Uterus (tissue), 2 donors: ENCODE results near the gene CHRD.

ENCODE experiments used
- POLR2A ChIP-seq, 2 donors: fragments of 450-650 bp; IDR thresholded peaks; one replicate each; pipeline ENCODE4 v1.6.1; 2016; ENCODE audit warnings: antibody characterized with exemption in 2 of 2, mild to moderate bottlenecking in 1 of 2, moderate library complexity in 1 of 2
- TF ChIP-seq, protein P1 (sequence below), 4 experiments: fragments of 200-600 bp in 2 of 4; fragments of 450-650 bp in 2 of 4; sonication (generic) in 2 of 4; IDR thresholded peaks; one replicate each; pipeline ENCODE4 v1.5.1; 2016 to 2019; ENCODE audit warnings: antibody characterized with exemption in 4 of 4, mild to moderate bottlenecking in 2 of 4, moderate library complexity in 1 of 4

DNA sequence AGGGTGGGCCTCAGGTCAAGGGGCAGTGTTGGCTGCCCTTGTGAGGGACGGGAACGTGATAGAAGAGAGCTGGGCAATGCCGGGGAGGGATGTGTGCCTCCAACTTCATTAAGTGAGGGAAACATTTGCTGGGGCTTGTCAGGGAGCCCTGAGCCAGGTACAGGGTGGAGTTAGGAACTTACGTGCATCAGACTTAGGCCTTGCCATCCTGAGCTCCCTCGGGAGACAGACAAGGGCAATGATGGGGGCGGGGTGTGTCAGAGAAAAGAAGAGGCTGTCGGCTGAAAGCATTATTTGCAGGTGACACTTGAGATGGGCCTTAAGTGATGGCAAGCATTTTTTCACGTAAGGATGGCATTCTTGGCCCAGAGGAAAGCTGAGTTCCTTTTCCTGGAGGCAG, 40.9 kb upstream of the CHRD start:
- TF ChIP-seq, protein P1, sequence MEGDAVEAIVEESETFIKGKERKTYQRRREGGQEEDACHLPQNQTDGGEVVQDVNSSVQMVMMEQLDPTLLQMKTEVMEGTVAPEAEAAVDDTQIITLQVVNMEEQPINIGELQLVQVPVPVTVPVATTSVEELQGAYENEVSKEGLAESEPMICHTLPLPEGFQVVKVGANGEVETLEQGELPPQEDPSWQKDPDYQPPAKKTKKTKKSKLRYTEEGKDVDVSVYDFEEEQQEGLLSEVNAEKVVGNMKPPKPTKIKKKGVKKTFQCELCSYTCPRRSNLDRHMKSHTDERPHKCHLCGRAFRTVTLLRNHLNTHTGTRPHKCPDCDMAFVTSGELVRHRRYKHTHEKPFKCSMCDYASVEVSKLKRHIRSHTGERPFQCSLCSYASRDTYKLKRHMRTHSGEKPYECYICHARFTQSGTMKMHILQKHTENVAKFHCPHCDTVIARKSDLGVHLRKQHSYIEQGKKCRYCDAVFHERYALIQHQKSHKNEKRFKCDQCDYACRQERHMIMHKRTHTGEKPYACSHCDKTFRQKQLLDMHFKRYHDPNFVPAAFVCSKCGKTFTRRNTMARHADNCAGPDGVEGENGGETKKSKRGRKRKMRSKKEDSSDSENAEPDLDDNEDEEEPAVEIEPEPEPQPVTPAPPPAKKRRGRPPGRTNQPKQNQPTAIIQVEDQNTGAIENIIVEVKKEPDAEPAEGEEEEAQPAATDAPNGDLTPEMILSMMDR (IDR thresholded peaks at IDR 0.05), result no peak
- no peak for TF ChIP-seq POLR2A (IDR thresholded peaks at IDR 0.05)
